ENCODE measurements around the gene CRYGN. TPM values are rescaled to one million over a fixed set of nuclear protein-coding genes. Genes with fewer than 3 reads are reported as not detected.
A peak's percentile ranks its signal among the peaks of the same experiment; 100 is the strongest.

CRYGN gene
- polyA plus RNA-seq (ENCODE audit: insufficient read length in 4 of 4): 1 to 10 TPM in 3 of 4 donors, under 1 TPM in 1; 0.31 to 4.0 (median 2.6) TPM

- DNase-seq (ENCODE audit: low read depth in 4 of 4, low spot score in 3 of 4): no peak
Measured at GRCh38 chr7:151439855-151440798, at the start of gene CRYGN. Gene CRYGN, minus strand, starts transcription at chr7:151440141. Its CDS starts 224 bp downstream, at chr7:151439917.

- no peak for DNase-seq (ENCODE audit: low read depth in 4 of 4, low spot score in 3 of 4)
Measured at GRCh38 chr7:151489498-151489897, 49.6 kb upstream of the CRYGN start.

- no peak for DNase-seq (ENCODE audit: low read depth in 4 of 4, low spot score in 3 of 4)
Measured at GRCh38 chr7:151488096-151488495, 48.2 kb upstream of the CRYGN start.

GRCh38 chr7:151487228-151487627, 47.3 kb upstream of the CRYGN start:
- no peak for DNase-seq (ENCODE audit: low read depth in 4 of 4, low spot score in 3 of 4)

GRCh38 chr7:151486074-151486473, 46.1 kb upstream of the CRYGN start:
- no peak for DNase-seq (ENCODE audit: low read depth in 4 of 4, low spot score in 3 of 4)

GRCh38 chr7:151484971-151485707, 45.2 kb upstream of the CRYGN start:
- DNase-seq (ENCODE audit: low read depth in 4 of 4, low spot score in 3 of 4): peak in 2 of 4 donors; percentile 17 to 18

- no peak for DNase-seq (ENCODE audit: low read depth in 4 of 4, low spot score in 3 of 4)
Measured at GRCh38 chr7:151483711-151483983, 43.7 kb upstream of the CRYGN start.

- DNase-seq (ENCODE audit: low read depth in 4 of 4, low spot score in 3 of 4): no peak
Measured at GRCh38 chr7:151482883-151483710, 43.2 kb upstream of the CRYGN start.

GRCh38 chr7:151481650-151482505, 41.9 kb upstream of the CRYGN start:
- no peak for DNase-seq (ENCODE audit: low read depth in 4 of 4, low spot score in 3 of 4)

GRCh38 chr7:151477867-151478266, 37.9 kb upstream of the CRYGN start:
- no peak for DNase-seq (ENCODE audit: low read depth in 4 of 4, low spot score in 3 of 4)

GRCh38 chr7:151472644-151473380, 32.9 kb upstream of the CRYGN start:
- no peak for DNase-seq (ENCODE audit: low read depth in 4 of 4, low spot score in 3 of 4)

- no peak for DNase-seq (ENCODE audit: low read depth in 4 of 4, low spot score in 3 of 4)
Measured at GRCh38 chr7:151470711-151471110, 30.8 kb upstream of the CRYGN start.

GRCh38 chr7:151469281-151469680, 29.3 kb upstream of the CRYGN start:
- no peak for DNase-seq (ENCODE audit: low read depth in 4 of 4, low spot score in 3 of 4)

GRCh38 chr7:151468217-151469018, 28.5 kb upstream of the CRYGN start:
- DNase-seq (ENCODE audit: low read depth in 4 of 4, low spot score in 3 of 4): no peak

GRCh38 chr7:151465169-151465568, 25.2 kb upstream of the CRYGN start:
- DNase-seq (ENCODE audit: low read depth in 4 of 4, low spot score in 3 of 4): no peak

- no peak for DNase-seq (ENCODE audit: low read depth in 4 of 4, low spot score in 3 of 4)
Measured at GRCh38 chr7:151462306-151462779, 22.4 kb upstream of the CRYGN start.

GRCh38 chr7:151461942-151462230, 21.9 kb upstream of the CRYGN start:
- DNase-seq (ENCODE audit: low read depth in 4 of 4, low spot score in 3 of 4): no peak

GRCh38 chr7:151461096-151461941, 21.4 kb upstream of the CRYGN start:
- DNase-seq (ENCODE audit: low read depth in 4 of 4, low spot score in 3 of 4): no peak
